Adipose tissue (tissue), 3 donors: ENCODE results near the gene KCMF1. TPM values are rescaled to one million over a fixed set of nuclear protein-coding genes. Genes with fewer than 3 reads are reported as not detected.

Source experiments
- H3K27ac ChIP-seq: one replicate; pipeline ENCODE4 v1.5.1; 2013; ENCODE audit warnings: low read depth, low read length
- WGBS, 3 donors: extraction: QIAGEN DNeasy Blood & Tissue Kit; methylation state at CpG; one replicate each; pipeline ENCODE4 v1.1.7; 2013; 5-methylcytosine and 5-hydroxymethylcytosine counted together
- polyA plus RNA-seq, 3 donors: library from polyadenylated mRNA; stranded (reverse); fragments of 200-250 nt; gene quantifications; one replicate each; pipeline ENCODE4 v1.2.3, GENCODE V29; 2013
- donor health status: healthy with polysubstance abuse.
- donor health status: Bipolar disorder and iron deficiency.
- donor health status: healthy.

The KCMF1 gene
- polyA plus RNA-seq, 3 donors, result 27.6 to 69.2 (median 47.8) TPM

DNA sequence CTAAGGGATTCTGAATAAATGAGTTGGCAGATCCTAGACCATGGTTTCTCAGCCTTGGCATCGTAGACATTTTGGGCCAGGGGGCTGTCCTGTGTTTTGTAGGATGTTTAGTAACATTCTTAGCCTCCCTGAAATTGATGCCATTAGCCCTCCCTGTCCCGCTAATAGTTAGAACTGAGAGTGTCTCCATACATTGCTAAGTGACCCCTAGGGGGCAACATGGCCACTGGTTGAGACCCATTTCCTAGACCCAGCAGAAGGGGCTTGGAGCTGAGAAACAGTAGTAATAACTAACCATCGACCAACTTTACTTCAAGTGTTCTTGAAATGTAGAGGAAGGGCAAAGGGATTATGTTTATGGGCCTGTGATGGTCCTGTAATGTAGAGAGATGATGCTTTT, 40.8 kb downstream of the KCMF1 start:
- 85 to 92% (median 88%) methylated on average over 3 of the region's 3 CpGs for WGBS, 3 donors
- H3K27ac ChIP-seq, result no peak overlapping the region

DNA sequence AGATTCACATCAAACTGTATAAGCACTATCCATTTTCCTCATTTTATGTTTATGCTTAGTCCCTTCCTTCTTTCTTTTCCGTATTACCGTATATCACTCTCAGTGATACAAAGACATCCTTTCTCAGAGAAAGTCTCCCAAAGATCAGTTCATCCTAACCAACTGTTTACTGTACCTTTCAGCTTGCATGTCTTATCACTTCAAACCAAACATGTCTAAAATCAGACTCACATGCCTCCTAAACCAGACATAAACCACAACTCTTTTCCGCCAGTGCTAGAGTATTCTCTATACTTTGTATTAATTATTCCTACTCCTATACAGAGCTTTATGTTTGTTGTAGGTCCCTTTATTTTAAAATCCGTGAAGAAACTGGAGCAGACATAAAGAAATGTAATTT, 41.5 kb downstream of the KCMF1 start:
- 75 to 82% (median 76%) methylated on average over 4 of the region's 4 CpGs for WGBS, 3 donors
- no peak overlapping the region for H3K27ac ChIP-seq

DNA sequence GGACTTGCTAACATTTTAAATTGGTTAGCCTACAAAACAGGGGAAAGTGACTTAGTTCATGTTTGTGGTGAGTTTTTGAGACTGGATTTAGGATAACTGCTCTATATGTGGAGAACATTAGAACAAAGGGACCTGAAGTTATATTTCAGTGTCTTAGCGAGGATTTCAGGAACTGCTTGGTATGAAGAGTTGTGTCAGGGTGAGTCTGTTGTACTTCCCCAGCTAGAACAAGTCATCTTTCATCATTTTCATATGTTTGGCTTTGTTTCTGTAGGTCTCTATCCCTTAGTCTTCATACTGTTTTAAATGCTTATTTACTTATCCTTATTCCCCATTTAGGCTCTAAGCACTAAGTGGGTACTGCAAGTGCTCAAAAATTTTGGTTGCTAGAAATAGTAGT, 41.9 kb downstream of the KCMF1 start:
- H3K27ac ChIP-seq, result no peak overlapping the region
- 60 to 100% (median 67%) methylated on average over 1 of the region's 1 CpG for whole genome bisulfite sequencing, 3 donors

DNA sequence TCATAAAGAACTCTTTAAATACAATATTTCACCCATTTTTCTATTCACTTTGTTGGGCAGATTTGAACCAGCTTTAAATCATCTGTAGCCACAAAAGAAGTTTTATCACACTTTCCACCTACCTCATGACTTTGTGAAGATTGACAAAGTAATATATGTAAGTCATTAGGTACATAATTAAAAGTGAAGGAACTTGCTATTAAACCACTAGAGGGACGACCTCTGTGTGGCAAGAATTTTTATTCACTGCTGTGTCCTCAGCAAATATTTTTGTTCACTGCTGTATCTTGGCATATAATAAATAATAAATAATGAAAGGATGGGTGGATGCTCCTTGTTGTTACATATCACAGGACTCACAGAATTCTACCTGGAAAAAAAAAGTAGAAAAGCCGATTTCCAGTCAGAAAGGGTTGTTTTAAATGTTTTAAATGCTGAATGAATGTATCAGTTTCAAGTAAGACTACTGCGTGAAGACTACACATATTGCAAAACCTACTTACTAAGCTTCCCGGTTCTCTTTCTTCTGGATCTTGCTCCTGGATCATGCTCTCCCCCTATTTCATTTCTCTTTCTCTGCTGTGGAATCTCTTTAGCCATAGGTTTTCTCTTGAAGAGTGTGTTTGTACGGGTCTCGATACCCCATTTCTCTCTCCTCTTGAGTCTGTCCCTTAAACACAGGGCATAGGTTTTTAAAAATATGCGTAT, 44.8 kb downstream of the KCMF1 start:
- no peak overlapping the region for H3K27ac ChIP-seq
- 29 to 61% (median 37%) methylated on average over 7 of the region's 7 CpGs for WGBS, 3 donors

- 70 to 89% (median 79%) methylated on average over 3 of the region's 3 CpGs for WGBS, 3 donors
- no peak overlapping the region for H3K27ac ChIP-seq
Observed at GRCh38 chr2:85016446-85016845, 45.5 kb downstream of the KCMF1 start.

DNA sequence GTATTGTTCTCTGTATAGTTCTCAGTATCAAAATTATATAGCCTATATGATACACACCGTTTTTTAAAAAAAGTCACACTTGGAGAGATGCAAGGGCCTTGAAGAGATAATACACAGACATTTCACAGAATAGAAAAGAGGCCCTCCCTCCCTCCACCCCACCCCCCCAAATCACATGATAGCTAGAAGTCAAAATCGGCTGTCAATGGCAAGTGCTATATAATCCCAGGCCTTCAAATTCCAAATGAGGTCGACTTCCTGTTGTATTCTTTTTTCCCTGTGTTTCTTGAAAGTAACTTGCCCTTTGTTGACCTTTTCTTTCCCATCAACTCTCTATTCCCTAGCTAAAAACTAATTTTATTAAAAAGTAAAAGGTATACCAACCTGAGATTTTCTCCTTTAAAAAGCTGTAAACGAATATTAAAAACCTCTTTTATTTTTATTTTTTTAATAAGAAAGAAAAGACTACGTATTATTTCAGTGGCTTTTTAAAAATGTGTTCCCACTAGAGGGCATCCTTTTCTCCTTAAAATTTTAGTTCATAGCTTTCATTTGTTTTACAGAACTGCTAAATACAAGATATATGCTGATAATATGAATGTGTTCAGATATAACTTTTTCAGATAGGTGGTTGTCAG, 46.6 kb downstream of the KCMF1 start:
- no peak overlapping the region for H3K27ac ChIP-seq
- WGBS, 3 donors, result 20 to 28% (median 25%) methylated on average over 5 of the region's 5 CpGs

DNA sequence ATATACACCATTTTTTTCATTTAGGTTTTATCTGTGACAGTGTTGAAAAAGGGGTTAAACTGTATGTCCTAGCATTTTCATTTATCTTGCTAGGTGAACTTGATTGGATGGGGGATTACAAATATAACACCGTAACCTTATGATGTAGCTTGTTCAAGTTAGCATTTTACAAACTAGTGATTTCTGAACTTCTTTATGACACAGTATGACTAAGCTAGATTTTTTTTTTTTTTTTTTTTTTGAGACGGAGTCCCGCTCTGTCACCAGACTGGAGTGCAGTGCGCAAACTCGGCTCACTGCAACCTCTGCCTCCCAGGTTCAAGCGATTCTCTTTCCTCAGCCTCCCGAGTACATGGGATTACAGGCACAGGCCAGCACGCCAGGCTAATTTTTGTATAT, 47.1 kb downstream of the KCMF1 start:
- no peak overlapping the region for H3K27ac ChIP-seq
- 87 to 91% (median 90%) methylated on average over 8 of the region's 8 CpGs for WGBS, 3 donors

- H3K27ac ChIP-seq, result no peak overlapping the region
Observed at GRCh38 chr2:85019121-85019520, 48.2 kb downstream of the KCMF1 start.

DNA sequence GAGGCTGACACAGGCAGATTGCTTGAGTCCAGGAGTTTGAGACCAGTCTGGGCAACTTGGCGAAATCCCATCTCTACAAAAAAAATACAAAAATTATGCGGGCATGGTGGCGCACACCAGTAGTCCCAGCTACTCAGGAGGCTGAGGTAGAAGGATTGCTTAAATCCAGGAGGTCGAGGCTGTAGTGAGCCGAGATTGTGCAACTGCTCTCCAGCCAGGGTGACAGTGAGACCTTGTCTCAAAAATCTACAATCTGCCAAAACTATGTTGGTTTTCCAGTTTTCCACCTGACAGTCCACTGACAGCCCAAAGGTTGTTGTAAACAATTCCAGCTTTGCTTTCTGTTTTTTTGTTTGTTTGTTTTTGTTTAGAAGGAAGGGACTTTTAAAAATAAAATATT, 51.3 kb downstream of the KCMF1 start:
- H3K27ac ChIP-seq, result no peak overlapping the region
- 92 to 96% (median 95%) methylated on average over 5 of the region's 5 CpGs for WGBS, 3 donors

GRCh38 chr2:85024372-85025047, 53.5 kb downstream of the KCMF1 start:
- WGBS, 3 donors, result 69 to 87% (median 85%) methylated on average over 8 of the region's 8 CpGs
- no peak overlapping the region for H3K27ac ChIP-seq

- H3K27ac ChIP-seq, result no peak overlapping the region
- 98% methylated on average over 5 of the region's 5 CpGs for WGBS, 3 donors
Observed at GRCh38 chr2:85032621-85033020, 61.7 kb downstream of the KCMF1 start.

GRCh38 chr2:85033388-85033787, 62.4 kb downstream of the KCMF1 start:
- WGBS, 3 donors, result 69 to 93% (median 74%) methylated on average over 2 of the region's 2 CpGs
- no peak overlapping the region for H3K27ac ChIP-seq

- no peak overlapping the region for H3K27ac ChIP-seq
- 91 to 93% (median 92%) methylated on average over 2 of the region's 2 CpGs for WGBS, 3 donors
Observed at GRCh38 chr2:85034158-85034557, 63.2 kb downstream of the KCMF1 start.

- WGBS, 3 donors, result 94 to 97% (median 95%) methylated on average over 7 of the region's 7 CpGs
- no peak overlapping the region for H3K27ac ChIP-seq
Observed at GRCh38 chr2:85037622-85038021, 66.7 kb downstream of the KCMF1 start.

- H3K27ac ChIP-seq, result no peak overlapping the region
- 92 to 94% (median 93%) methylated on average over 4 of the region's 4 CpGs for WGBS, 3 donors
Observed at GRCh38 chr2:85042330-85042729, 71.4 kb downstream of the KCMF1 start.

DNA sequence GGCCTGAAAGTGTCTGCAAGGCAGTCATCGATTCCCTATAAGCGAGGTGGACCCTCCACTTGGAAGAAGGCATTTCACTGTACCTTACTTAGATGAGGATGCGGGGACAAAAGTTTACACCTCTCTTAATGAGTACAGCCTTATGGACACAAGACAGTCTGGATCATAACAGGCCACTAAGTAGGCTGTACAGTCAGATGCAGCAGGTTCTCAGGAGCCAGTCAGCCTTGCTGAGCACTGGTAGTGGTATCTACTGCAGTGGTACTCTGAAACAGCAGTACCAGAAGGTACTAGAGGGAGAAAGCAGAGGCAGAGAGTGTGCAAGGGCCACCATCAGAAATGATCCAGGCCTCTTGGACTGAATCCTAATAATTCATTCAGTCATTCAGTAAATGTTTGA, 77.6 kb downstream of the KCMF1 start:
- 99% methylated on average over 3 of the region's 3 CpGs for WGBS, 3 donors
- no peak overlapping the region for H3K27ac ChIP-seq

DNA sequence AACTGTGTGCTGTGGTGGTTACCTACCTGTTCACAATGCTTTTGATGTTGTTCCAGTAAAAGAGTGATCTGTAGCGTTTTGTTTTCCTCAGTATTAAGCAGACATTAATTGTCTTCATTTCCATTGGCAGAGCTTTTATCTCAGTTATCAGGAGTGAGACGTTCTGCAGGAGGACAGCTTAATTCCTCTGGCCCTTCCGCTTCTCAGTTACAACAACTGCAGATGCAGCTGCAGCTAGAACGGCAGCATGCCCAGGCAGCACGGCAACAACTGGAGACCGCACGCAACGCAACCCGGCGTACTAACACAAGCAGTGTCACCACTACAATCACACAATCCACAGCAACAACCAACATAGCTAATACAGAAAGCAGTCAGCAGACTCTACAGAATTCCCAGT, 78.3 kb downstream of the KCMF1 start:
- WGBS, 3 donors, result 83 to 88% (median 87%) methylated on average over 10 of the region's 10 CpGs
- no peak overlapping the region for H3K27ac ChIP-seq

- H3K27ac ChIP-seq, result no peak overlapping the region
- 72 to 91% (median 80%) methylated on average over 6 of the region's 6 CpGs for WGBS, 3 donors
Observed at GRCh38 chr2:85053802-85054201, 82.8 kb downstream of the KCMF1 start.

DNA sequence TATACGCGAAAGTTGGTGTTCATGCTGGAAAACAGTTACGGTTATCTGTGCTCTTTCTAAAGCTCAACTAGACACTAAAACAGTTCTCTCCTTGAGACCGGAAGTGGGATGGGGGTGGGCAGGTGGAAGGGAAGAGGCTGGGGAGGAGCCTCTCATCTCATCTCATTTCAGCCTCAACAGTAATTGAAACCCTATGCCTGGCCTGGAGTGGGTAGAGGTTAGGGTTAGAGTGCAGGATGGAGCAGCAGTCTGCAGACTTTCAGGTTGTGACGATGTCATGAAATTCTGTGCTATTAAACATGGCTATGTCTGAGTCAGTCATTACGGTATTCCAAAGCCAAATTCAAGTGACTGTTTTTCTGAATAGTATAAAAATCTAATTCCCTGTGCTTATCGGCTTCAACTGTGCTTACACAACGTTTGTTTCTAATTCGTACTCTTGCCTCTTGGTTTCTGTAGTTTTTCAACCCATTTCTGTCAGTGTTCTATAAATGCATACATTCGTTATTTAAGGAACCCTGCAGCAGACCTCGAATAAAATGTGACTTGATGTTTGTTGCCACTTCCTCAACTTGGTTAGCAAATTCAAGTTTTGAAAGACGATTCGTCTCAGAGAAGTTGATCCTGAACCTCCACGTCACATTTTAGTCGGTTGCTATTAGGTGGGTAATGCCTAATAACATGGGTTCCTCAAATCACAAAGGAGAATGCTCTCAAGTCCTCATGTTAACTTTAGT, 86.4 kb downstream of the KCMF1 start:
- H3K27ac ChIP-seq, result no peak overlapping the region
- 60 to 76% (median 64%) methylated on average over 15 of the region's 15 CpGs for WGBS, 3 donors
